ENCODE results near the gene PEPD.

DNA sequence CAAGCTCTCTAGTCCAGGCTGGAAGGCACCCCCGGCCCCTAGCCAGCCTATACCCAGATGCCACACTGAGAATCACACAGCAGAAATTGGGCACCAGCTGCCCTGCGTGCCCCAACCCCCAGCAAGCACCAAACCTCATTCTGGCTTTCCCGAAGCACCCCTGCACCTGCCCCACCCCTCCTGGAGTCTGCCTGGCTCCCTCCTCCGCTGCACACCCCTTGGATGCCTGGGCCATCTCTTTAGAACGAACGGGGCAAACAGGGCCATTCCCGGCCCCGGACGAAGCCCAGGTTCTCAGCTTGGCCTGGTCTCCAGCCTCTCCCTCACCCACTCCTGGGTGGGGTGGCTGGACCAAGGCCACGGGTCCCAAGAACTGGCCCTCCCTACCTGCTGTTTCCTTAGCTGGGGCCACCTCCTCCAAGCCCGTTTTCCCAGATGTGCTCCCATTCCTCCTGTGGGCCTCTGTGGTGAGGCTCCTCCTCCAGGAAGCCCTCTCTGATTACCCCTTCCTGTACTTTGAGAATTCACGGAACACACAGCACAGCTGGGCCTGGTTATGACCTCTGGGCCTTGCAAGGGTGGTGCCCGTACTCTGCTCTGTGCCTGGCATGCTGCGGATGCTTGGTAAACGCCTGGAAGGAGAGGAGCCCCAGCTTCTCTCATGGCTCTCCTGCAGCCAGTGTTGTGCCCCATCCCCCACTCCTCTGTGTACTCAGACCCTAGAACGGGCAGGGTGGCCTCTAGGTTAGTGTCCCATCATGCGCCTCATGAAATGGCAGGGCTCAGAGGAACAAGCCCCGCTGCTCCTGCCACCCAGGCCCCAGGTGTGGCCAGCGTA is 126.6 kb downstream of the PEPD start:
- TF ChIP-seq, protein P1, sequence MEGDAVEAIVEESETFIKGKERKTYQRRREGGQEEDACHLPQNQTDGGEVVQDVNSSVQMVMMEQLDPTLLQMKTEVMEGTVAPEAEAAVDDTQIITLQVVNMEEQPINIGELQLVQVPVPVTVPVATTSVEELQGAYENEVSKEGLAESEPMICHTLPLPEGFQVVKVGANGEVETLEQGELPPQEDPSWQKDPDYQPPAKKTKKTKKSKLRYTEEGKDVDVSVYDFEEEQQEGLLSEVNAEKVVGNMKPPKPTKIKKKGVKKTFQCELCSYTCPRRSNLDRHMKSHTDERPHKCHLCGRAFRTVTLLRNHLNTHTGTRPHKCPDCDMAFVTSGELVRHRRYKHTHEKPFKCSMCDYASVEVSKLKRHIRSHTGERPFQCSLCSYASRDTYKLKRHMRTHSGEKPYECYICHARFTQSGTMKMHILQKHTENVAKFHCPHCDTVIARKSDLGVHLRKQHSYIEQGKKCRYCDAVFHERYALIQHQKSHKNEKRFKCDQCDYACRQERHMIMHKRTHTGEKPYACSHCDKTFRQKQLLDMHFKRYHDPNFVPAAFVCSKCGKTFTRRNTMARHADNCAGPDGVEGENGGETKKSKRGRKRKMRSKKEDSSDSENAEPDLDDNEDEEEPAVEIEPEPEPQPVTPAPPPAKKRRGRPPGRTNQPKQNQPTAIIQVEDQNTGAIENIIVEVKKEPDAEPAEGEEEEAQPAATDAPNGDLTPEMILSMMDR (IDR thresholded peaks at IDR 0.05), result no peak
- no peak for TF ChIP-seq POLR2A (IDR thresholded peaks at IDR 0.05)
